Suprapubic skin (tissue), 4 donors: ENCODE results near the gene COL15A1.

Experiments
- POLR2A ChIP-seq, 2 donors: fragments of 450-650 bp; IDR thresholded peaks; one replicate each; pipeline ENCODE4 v1.6.1; 2017; ENCODE audit warnings: antibody characterized with exemption in 2 of 2, mild to moderate bottlenecking in 2 of 2, moderate library complexity in 2 of 2
- POLR2AphosphoS5 ChIP-seq, 3 donors: sonication (generic); formaldehyde crosslinking; IDR thresholded peaks; one replicate each; pipeline ENCODE4 v1.6.1; 2017; ENCODE audit warnings: antibody characterized with exemption in 3 of 3
- TF ChIP-seq, protein P1 (sequence below), 2 donors: fragments of 200-600 bp in 1 of 2; fragments of 450-650 bp in 1 of 2; sonication (generic) in 1 of 2; IDR thresholded peaks; one replicate each; pipeline ENCODE4 v1.5.1; 2016 to 2019; ENCODE audit warnings: antibody characterized with exemption in 2 of 2, mild to moderate bottlenecking in 1 of 2, moderate library complexity in 1 of 2

DNA sequence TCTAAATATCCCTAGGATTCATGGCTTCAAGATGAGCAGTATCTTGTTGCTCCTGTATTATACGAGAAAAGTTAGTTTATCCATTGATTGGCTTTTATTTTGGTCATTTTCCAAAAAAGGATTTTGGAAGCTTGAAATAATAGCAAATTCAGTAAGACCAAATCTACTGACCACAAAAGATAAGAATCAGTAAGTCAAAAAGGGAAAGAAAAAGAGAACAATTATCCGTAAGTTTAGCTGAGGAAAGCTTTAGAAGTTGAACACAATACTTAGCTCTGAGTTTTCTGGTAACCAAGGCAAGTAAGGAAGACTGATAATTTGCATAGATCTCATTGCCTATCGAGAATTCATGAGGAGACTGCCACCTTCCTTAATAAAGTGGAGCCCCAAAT lies 170.3 kb downstream of the COL15A1 start:
- TF ChIP-seq POLR2AphosphoS5 (IDR thresholded peaks at IDR 0.05) (no peak), POLR2A (IDR thresholded peaks at IDR 0.05) (no peak)
- TF ChIP-seq, protein P1, sequence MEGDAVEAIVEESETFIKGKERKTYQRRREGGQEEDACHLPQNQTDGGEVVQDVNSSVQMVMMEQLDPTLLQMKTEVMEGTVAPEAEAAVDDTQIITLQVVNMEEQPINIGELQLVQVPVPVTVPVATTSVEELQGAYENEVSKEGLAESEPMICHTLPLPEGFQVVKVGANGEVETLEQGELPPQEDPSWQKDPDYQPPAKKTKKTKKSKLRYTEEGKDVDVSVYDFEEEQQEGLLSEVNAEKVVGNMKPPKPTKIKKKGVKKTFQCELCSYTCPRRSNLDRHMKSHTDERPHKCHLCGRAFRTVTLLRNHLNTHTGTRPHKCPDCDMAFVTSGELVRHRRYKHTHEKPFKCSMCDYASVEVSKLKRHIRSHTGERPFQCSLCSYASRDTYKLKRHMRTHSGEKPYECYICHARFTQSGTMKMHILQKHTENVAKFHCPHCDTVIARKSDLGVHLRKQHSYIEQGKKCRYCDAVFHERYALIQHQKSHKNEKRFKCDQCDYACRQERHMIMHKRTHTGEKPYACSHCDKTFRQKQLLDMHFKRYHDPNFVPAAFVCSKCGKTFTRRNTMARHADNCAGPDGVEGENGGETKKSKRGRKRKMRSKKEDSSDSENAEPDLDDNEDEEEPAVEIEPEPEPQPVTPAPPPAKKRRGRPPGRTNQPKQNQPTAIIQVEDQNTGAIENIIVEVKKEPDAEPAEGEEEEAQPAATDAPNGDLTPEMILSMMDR (IDR thresholded peaks at IDR 0.05), result no peak
